ENCODE data around the gene SLC10A7.

DNA sequence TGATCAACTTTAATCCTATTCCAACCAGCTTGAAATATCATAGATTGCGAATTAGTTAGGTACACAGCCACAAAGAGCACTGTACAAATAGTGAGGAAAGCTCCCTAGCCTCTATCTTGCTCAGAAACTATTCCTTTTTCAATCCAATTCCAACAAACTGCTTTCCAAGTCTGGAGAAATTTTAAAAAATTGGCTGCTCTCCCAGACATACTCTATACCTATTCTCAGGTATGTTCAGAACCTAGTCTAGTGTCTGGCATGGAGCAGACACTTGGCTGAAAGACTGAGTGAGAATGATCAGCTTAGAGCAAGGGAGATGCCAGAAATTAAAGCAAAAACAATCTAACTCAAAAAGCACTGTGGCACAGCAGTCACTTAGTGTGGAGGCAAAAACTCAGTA, 105.9 kb downstream of the SLC10A7 start:
- no peak for TF ChIP-seq TCF7 (IDR thresholded peaks at IDR 0.05; ENCODE audit: borderline replicate concordance)
- TF ChIP-seq ZNF274 (IDR thresholded peaks at IDR 0.05; ENCODE audit: borderline replicate concordance, low read depth, low read length) = no peak
- TF ChIP-seq, protein P1, sequence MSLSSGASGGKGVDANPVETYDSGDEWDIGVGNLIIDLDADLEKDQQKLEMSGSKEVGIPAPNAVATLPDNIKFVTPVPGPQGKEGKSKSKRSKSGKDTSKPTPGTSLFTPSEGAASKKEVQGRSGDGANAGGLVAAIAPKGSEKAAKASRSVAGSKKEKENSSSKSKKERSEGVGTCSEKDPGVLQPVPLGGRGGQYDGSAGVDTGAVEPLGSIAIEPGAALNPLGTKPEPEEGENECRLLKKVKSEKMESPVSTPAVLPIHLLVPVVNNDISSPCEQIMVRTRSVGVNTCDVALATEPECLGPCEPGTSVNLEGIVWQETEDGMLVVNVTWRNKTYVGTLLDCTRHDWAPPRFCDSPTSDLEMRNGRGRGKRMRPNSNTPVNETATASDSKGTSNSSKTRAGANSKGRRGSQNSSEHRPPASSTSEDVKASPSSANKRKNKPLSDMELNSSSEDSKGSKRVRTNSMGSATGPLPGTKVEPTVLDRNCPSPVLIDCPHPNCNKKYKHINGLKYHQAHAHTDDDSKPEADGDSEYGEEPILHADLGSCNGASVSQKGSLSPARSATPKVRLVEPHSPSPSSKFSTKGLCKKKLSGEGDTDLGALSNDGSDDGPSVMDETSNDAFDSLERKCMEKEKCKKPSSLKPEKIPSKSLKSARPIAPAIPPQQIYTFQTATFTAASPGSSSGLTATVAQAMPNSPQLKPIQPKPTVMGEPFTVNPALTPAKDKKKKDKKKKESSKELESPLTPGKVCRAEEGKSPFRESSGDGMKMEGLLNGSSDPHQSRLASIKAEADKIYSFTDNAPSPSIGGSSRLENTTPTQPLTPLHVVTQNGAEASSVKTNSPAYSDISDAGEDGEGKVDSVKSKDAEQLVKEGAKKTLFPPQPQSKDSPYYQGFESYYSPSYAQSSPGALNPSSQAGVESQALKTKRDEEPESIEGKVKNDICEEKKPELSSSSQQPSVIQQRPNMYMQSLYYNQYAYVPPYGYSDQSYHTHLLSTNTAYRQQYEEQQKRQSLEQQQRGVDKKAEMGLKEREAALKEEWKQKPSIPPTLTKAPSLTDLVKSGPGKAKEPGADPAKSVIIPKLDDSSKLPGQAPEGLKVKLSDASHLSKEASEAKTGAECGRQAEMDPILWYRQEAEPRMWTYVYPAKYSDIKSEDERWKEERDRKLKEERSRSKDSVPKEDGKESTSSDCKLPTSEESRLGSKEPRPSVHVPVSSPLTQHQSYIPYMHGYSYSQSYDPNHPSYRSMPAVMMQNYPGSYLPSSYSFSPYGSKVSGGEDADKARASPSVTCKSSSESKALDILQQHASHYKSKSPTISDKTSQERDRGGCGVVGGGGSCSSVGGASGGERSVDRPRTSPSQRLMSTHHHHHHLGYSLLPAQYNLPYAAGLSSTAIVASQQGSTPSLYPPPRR (CRISPR knock-in tag; IDR thresholded peaks at IDR 0.05; ENCODE audit: borderline replicate concordance) = no peak
- TF ChIP-seq, protein P2, sequence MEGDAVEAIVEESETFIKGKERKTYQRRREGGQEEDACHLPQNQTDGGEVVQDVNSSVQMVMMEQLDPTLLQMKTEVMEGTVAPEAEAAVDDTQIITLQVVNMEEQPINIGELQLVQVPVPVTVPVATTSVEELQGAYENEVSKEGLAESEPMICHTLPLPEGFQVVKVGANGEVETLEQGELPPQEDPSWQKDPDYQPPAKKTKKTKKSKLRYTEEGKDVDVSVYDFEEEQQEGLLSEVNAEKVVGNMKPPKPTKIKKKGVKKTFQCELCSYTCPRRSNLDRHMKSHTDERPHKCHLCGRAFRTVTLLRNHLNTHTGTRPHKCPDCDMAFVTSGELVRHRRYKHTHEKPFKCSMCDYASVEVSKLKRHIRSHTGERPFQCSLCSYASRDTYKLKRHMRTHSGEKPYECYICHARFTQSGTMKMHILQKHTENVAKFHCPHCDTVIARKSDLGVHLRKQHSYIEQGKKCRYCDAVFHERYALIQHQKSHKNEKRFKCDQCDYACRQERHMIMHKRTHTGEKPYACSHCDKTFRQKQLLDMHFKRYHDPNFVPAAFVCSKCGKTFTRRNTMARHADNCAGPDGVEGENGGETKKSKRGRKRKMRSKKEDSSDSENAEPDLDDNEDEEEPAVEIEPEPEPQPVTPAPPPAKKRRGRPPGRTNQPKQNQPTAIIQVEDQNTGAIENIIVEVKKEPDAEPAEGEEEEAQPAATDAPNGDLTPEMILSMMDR (IDR thresholded peaks at IDR 0.05 in 2 of 3, conservative IDR thresholded peaks at IDR 0.05 in 1 of 3; ENCODE audit: insufficient read depth in 2 of 3, low read depth in 1 of 3, low read length in 3 of 3) = no peak
- no peak for TF ChIP-seq ZNF431 (CRISPR knock-in tag; IDR thresholded peaks at IDR 0.05)

Measured in K562 (cell line).